GM19351 (cell line): ENCODE results near the gene CLIC6.

ENCODE experiments used
- ATAC-seq: cut with Tn5 transposase; IDR thresholded peaks from one replicate; pipeline ENCODE4 v1.9.1; 2021; ENCODE audit warnings: mild to moderate bottlenecking, moderate library complexity; ENCODE audit not compliant: unreplicated experiment

Gene CLIC6

DNA sequence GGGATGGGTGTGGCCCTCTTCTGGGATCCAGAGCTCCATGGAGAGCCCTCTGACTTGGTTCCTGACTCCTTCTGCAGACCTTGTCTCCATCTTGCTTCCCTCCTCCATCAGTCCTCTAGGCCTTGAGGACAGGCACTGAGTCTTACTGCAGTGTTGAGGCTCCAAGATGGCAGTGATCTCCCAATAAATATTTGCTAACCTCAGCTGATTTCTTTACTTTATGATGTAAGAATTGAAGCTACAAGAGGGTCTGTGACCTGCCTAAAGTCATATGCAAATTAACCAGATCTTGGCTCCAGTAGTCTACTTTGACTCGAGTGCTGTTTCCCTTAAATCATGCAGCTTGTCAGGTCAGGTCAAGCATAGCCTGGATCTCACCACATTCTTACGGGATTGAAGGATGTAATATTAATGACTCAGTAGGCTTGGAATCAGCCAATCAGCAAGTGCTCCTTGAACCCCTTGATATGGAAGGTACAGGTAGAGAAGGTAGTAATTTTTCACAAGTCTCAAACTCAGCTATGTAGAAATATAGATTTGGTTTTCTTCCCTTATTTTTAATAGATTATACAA, 93.0 kb downstream of the CLIC6 start:
- ATAC-seq, result no peak

DNA sequence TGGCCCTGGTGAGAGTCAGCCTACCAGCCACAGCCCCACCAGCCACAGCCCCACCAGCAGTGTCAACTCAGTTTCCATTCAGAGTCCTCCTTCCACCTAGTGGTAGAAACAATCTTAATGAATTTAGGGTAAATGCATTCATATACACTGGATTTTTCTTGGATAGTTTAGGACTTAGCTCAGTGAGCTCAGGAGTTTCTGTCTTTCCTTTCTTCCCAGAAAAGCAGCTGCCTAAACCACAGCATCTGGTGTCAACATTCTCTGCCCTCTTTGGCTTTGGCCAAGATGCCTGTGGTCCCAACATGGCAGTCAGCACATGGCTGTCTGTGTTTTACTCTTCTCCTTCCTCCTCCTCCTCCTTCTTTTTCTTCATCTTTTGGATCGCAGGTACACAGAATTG, 94.0 kb downstream of the CLIC6 start:
- no peak for ATAC-seq

DNA sequence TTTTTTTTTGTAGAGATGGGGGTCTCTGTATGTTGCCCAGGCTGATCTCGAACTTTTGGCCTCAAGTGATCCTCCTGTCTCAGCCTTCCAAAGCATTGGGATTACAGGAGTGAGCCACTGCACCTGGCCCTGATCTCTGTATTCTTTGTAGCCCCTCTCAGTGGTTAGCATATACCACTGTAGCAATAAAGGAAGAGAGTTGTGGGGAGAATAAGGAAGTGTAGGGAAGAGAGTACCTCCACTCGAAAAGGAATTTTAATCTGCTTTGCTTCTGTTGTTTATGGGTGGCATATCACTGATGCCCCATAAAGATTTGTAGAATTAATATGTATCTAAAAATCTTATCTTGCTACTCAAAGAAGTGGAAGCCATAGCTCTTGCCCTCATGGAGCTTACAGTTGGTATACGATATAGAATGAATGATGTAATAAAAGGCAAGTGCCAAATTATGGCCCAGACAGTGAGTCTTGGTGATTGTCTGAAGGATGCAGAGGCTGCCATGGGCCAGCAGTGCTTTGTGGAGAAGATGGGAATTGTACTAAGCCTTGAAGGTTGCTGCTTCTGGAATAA, 96.0 kb downstream of the CLIC6 start:
- ATAC-seq, result no peak

DNA sequence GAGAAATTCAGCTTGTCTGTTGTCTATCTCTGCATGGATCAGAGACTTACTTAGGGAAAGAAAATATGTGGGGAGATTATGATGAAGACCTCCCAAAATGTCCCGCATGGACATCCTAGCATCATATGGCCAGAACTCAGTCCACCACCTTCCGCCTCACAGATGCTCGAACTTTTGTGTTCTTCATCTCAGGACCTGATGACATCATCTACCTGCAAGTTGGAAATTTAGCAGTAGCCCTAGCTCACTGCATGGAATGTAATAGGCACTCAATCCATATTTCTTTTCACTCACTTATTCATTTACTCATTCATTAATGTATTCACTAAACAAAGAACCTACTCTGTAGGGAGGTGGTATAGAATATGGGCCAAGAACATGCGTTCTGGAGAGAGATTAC, 96.8 kb downstream of the CLIC6 start:
- no peak for ATAC-seq

DNA sequence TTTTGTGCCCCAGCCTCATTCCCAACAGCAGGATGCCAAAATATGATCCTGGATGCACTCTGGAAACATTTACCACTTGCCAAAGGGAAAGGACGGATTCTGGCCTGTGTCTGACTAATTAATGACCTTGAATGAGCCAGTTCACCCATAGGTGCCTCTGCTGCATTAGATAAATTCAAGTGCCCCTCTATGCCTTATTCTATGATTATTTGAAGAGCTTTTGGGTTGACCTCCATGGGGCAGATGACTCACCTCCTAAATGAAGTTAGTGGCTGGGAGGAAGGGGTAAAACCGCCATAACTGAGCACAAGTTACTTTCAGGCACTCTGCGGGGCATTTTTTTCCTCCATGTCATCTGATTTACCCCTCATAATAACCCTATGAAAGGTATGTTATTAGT, 98.1 kb downstream of the CLIC6 start:
- no peak for ATAC-seq
